GM21367 (cell line): Measurements from ENCODE around the gene LTBP1.
"Not testable (repeated sequence)": the region's sequence is repeated elsewhere in the genome, so short reads cannot be mapped to it uniquely, and the experiment has no call there.

Experiments used
- ATAC-seq: cut with Tn5 transposase; IDR thresholded peaks from one replicate; pipeline ENCODE4 v1.9.1; 2021; ENCODE audit not compliant: unreplicated experiment

Gene LTBP1

DNA sequence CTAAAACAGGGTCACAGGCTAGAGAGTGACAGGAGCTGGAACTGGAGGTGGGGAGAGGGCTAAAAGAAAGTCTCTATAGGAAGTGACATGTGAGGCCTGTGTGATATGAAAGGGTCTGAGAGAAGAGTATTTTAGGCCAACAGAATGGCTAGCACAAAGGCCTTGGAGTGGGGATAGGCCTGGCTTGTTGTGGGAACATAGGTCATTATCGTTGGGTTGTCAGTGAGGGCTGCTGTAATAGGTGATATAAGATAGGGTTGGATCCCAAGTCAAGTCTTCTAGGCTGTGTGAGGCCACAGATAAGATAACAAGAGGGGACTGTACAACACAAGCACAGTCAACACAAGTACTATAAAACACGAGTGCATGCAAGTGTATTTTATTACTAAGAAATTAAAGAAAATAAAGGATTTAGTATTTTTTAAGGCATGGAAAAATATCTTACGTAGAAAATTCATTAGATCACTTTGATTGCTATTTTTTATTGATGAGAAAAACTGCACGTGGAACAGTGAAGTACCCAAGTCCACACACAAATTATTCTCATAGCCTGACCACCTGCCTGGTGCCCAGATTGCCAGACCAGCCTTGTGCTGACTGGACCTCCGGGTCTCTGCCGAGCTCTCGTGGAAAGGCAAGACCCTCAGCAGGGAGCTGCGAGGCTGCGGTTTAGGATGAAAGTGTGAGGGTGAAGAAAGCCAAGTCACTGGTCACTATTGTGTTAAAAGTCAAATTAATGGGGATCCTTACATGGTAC is 14.1 kb downstream of the LTBP1 start:
- ATAC-seq = no peak

- no peak for ATAC-seq
Measured at GRCh38 chr2:32962690-32963089, 15.9 kb downstream of the LTBP1 start.

- no peak for ATAC-seq
Measured at GRCh38 chr2:32963941-32964340, 17.2 kb downstream of the LTBP1 start.

DNA sequence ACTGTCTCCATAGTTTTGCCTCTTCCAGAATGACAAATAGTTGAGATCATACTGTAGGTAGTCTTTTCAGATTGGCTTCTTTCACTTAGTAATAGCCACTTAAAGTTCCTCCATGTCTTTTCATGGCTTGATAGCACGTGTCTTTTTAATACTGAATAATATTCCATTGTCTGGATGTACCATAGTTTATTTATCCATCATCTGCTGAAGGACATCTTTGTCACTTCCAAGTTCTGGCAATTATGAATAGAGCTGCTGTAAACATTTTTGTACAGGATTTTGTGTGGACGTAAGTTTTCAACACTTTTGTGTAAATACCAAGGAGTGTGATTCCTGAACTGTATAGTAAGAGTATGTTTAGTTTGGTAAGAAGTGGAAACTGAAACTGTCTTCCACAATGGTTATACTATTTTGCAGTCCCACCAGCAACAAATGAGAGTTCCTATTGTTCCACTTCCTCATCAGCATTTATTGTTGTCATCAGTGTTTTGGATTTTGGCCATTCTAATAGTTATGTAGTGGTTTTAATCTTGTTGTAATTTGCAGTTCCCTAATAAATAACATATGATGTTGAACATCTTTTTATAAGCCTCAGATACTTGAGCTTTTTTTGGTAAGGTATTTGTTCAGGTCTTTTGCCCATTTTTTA is 18.9 kb downstream of the LTBP1 start:
- ATAC-seq = no peak

GRCh38 chr2:32969444-32970162 is 22.9 kb downstream of the LTBP1 start:
- no peak for ATAC-seq

DNA sequence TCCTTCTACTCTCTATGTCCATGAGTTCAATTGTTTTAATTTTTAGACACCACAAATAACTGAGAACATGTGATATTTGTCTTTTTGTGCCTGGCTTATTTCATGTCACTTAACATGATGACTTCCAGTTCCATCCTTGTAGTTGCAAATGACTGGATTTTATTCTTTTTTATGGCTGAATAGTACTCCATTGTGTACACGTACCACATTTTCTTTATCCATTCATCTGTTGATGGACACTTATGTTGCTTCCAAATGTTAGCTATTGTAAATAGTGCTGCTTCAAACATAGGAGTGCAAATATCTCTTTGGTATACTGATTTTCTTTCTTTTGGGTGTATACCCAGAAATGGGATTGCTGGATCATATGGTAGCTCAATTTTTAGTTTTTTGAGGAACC is 27.0 kb downstream of the LTBP1 start:
- not testable (repeated sequence) for ATAC-seq

DNA sequence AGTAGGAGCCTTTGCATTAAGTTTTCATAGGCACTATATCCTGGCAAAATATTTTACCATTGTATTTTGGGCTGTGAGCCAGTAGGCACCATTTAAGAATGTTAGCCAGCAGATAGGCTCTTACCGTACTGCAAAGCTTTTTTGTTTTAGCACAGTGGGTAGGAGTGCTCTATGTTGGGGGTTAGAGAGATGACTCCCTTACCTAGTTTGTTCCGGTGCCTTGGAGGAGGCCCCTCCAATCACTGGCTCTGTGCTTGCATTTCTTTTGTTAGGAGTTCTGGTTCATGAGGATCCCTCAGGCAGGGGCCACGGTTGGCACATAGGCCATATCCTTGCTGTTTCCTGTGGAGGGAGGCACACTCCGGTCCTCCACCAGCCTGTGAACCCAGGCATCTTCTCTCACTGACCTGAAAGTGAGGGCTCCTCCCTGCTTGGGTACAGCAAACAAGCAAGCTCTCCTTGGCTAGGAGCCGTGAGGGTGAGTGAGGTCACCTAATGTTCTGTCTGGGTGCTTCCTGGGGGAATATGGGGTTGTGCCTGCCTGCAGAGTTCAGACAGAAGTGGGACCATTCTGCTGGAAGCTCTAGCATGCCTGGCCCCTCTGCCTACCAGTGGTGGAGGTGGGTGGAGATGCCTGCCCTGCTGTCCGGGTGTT is 29.8 kb downstream of the LTBP1 start:
- ATAC-seq = no peak

- no peak for ATAC-seq
Measured at GRCh38 chr2:32977228-32977758, 30.5 kb downstream of the LTBP1 start.

GRCh38 chr2:32981612-32982011 is 34.9 kb downstream of the LTBP1 start:
- ATAC-seq = no peak

- ATAC-seq = not testable (repeated sequence)
Measured at GRCh38 chr2:32983193-32983924, 36.6 kb downstream of the LTBP1 start.

DNA sequence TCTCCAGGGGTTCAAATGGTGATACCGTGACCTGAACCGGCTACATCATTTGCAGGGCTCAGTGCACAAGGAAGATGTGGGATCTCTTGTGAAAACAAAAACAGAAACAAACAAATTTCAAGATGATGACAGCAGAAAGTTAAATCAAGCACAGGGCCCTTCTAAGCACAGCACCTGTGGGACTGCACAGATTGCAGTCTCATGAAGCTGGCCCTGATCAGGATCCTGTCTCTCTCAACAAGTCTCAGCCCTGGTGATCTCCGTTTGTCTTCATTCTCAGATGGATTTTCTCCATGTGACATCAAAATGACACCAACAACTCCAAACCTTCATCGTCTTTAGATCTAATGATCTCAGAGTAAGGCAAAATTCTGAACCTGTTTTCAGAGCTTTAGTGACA is 39.7 kb downstream of the LTBP1 start:
- ATAC-seq = no peak

DNA sequence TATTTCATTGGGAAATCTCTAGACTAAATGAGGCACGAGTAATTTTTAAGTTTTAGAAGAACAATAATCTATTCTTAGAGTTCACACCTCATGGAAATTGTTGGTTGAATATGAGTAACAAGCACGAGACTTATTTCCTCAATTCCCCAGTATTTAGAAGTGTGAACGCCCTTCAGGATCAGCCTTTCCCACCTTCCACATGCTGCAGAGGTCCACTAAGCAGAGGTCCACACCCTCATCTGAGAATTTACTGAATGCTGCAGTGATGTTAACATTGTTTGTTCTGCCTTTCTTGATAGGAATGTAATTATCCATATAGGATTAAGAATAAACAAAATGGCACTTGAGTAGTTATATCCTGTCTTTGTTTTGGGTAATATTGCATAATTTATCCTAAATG is 41.8 kb downstream of the LTBP1 start:
- no peak for ATAC-seq

DNA sequence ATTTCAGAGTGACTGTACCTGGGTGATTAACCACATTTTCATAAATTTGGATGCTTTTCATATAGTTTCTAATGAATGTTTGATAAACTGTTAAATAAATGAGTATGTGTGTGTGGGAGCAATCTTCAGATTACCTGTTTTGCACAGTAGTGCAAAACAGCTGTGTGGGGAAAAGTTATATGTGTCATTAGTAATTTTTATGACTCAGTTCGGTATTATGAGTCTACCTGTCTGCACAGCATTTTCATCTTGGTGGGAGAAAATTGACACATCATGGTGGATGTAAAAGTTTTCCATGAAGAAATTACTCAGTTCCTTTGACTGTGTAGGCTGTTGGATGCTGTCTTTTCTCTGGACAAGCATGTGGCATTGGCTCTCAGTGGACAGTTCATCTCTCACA is 43.8 kb downstream of the LTBP1 start:
- no peak for ATAC-seq

- no peak for ATAC-seq
Measured at GRCh38 chr2:32991091-32991845, 44.5 kb downstream of the LTBP1 start.

DNA sequence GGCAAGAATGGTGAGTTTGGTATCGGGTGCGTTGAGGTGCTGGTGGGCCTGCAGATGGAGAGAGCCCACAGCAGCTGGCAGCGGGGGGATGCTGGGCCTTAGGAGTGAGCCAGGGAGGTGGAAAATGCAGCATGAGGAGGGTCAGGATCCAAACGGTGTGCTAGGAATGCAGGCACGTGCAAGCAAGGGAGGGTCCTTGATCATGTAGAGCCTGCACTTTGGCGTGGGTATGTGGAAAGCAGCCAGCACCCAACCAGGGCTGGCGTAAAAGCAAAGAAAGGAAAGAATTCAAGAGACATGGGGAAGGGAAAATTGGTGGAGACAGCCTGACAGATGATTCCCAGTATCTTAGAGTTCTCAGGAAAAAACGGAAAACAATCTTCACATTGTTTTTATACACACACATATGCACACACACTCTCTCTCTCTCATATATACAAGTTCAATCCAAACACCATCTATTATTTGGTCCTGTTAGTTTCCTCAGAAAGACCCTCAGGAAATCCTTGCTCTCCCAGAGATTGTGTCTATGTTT is 46.3 kb downstream of the LTBP1 start:
- no peak for ATAC-seq

- ATAC-seq = no peak
Measured at GRCh38 chr2:32997705-32998104, 51.0 kb downstream of the LTBP1 start.

GRCh38 chr2:33000986-33001385 is 54.2 kb downstream of the LTBP1 start:
- ATAC-seq = no peak

GRCh38 chr2:33001823-33002222 is 55.1 kb downstream of the LTBP1 start:
- ATAC-seq = no peak

DNA sequence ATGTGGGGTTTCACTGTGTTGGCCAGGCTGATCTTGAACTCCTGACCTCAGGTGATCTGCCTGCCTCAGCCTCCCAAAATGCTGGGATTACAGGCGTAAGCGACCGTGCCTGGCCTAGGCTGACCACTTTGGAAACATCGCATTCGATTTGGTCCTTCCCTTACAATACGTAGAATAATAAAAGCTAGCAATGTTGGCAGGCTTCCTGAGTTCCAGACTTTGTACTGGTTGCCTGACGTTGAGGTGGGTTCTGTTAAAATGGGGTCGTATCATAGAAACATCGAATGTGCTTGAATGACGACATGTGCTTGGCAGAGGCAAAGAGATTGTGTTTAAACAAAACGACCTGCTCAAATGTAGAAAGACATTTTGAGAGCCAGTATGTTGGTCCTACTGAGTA is 56.1 kb downstream of the LTBP1 start:
- ATAC-seq = no peak

GRCh38 chr2:33005057-33005456 is 58.3 kb downstream of the LTBP1 start:
- no peak for ATAC-seq
